ENCODE data around the gene PIP5K1B.

The PIP5K1B gene

DNA sequence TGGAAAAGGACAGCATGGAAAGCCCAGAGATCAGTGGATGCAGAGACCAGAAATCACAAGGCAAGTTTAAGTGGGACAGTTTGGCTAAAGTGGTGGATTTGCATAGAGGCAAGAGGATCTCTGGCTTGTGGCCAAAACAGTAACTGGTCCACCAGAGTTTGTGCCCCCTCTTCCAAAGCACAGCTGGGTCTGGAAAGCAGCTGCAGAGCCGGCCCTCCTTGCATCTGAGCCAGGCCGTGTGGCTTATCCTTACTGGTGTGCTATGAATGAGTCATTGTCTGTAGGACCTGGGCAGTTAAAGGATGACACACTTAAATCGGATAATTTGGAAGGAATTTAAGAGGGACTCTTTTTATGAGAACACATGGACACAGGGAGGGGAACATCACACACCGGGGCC lies 146.6 kb downstream of the PIP5K1B start:
- no peak for DNase-seq (ENCODE audit: low read depth, low spot score)
- H3K4me1 ChIP-seq (ENCODE audit: insufficient read depth, insufficient read length), result no peaks in the 10 kb centered on the region
- no peaks in the 10 kb centered on the region for H3K27me3 ChIP-seq (ENCODE audit: insufficient read depth, insufficient read length)
- H3K9ac ChIP-seq (ENCODE audit: insufficient read length, low read depth), result no peak overlapping the region
- no peak overlapping the region for H3K4me3 ChIP-seq (ENCODE audit: insufficient read length, low read depth)
- TF ChIP-seq ZNF274 (IDR thresholded peaks at IDR 0.05; ENCODE audit: low read depth, low read length), result no peak
- no peak for TF ChIP-seq SUZ12 (IDR thresholded peaks at IDR 0.05; ENCODE audit: extremely low read depth, insufficient read depth, insufficient read length)
- TF ChIP-seq YY1 (IDR thresholded peaks at IDR 0.05; ENCODE audit: insufficient read depth, insufficient read length), result no peak
- no peaks in the 10 kb centered on the region for H3K36me3 ChIP-seq (ENCODE audit: insufficient read depth, insufficient read length, low read length)
- no peaks in the 10 kb centered on the region for H3K9me3 ChIP-seq (ENCODE audit: insufficient read depth, low read length)

DNA sequence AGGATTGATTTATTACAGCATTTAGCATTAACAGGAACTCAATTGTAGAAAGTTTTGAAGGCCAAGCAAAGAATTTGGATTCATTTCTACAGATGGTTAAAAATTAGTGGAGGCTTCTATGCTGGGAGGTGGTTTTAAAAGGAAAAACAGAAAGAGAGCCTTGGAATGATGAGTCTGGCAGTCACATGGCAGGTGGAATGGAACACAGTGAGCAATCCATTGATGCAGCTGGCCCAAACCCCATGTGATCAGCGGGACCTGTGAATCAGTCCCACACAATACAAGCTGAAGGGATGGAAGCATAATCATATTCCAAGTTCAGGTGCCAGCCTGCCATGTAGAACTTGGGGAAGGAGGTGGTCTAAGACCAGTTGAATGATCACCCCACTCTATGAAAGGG lies 147.9 kb downstream of the PIP5K1B start:
- DNase-seq (ENCODE audit: low read depth, low spot score), result no peak
- no peaks in the 10 kb centered on the region for H3K9me3 ChIP-seq (ENCODE audit: insufficient read depth, low read length)
- TF ChIP-seq YY1 (IDR thresholded peaks at IDR 0.05; ENCODE audit: insufficient read depth, insufficient read length) (no peak), SUZ12 (IDR thresholded peaks at IDR 0.05; ENCODE audit: extremely low read depth, insufficient read depth, insufficient read length) (no peak), ZNF274 (IDR thresholded peaks at IDR 0.05; ENCODE audit: low read depth, low read length) (no peak)
- H3K4me3 ChIP-seq (ENCODE audit: insufficient read length, low read depth), result no peak overlapping the region
- H3K9ac ChIP-seq (ENCODE audit: insufficient read length, low read depth), result no peak overlapping the region
- H3K27me3 ChIP-seq (ENCODE audit: insufficient read depth, insufficient read length), result no peaks in the 10 kb centered on the region
- no peaks in the 10 kb centered on the region for H3K36me3 ChIP-seq (ENCODE audit: insufficient read depth, insufficient read length, low read length)
- no peaks in the 10 kb centered on the region for H3K4me1 ChIP-seq (ENCODE audit: insufficient read depth, insufficient read length)

DNA sequence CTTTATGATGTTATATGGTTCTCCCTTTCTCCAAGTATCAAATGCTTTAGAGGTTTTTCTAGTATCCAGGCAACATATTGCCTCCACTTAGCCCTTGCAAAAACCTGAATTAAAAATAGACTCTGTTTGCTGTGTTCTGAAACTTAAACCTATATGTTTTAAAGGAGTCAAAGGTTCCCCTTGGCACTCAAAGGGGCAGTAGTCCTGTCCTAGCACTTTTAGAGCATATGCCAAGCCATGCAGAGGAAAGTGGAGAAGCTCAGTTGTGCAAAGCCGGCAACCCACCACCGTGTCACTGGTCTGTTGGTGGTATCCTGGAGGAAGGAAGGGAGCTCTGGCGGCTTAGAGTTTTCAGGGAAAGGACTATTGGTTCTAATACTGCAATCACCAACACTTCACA lies 154.3 kb downstream of the PIP5K1B start:
- Histone ChIP-seq H3K36me3 (ENCODE audit: insufficient read depth, insufficient read length, low read length) (no peaks in the 10 kb centered on the region), H3K27me3 (ENCODE audit: insufficient read depth, insufficient read length) (no peaks in the 10 kb centered on the region), H3K9me3 (ENCODE audit: insufficient read depth, low read length) (no peaks in the 10 kb centered on the region), H3K9ac (ENCODE audit: insufficient read length, low read depth) (no peak overlapping the region), H3K4me3 (ENCODE audit: insufficient read length, low read depth) (no peak overlapping the region), H3K4me1 (ENCODE audit: insufficient read depth, insufficient read length) (no peaks in the 10 kb centered on the region)
- no peak for DNase-seq (ENCODE audit: low read depth, low spot score)
- no peak for TF ChIP-seq YY1 (IDR thresholded peaks at IDR 0.05; ENCODE audit: insufficient read depth, insufficient read length)
- TF ChIP-seq ZNF274 (IDR thresholded peaks at IDR 0.05; ENCODE audit: low read depth, low read length), result no peak
- TF ChIP-seq SUZ12 (IDR thresholded peaks at IDR 0.05; ENCODE audit: extremely low read depth, insufficient read depth, insufficient read length), result no peak

DNA sequence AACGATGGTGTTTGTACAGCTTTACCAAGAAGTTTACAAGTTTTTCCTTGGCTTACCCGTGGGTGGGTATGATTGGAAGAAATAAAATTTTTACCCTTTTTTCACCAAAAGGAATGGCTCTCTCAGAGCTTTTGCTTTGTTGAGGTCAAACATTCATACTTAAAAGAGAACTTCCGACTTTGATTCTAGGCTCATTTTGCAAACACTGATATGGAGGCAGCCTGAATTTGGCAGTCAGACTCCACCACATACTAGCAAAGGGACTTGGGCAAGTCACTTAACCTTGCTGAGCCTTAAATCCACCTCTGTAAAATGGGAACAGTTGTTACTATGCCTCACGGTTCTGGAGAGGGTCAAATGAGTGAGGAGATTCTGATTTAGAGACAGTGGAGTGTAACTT lies 155.4 kb downstream of the PIP5K1B start:
- Histone ChIP-seq H3K27me3 (ENCODE audit: insufficient read depth, insufficient read length) (no peaks in the 10 kb centered on the region), H3K4me3 (ENCODE audit: insufficient read length, low read depth) (no peak overlapping the region), H3K36me3 (ENCODE audit: insufficient read depth, insufficient read length, low read length) (no peaks in the 10 kb centered on the region), H3K9ac (ENCODE audit: insufficient read length, low read depth) (no peak overlapping the region), H3K9me3 (ENCODE audit: insufficient read depth, low read length) (no peaks in the 10 kb centered on the region), H3K4me1 (ENCODE audit: insufficient read depth, insufficient read length) (no peaks in the 10 kb centered on the region)
- TF ChIP-seq ZNF274 (IDR thresholded peaks at IDR 0.05; ENCODE audit: low read depth, low read length), result no peak
- TF ChIP-seq SUZ12 (IDR thresholded peaks at IDR 0.05; ENCODE audit: extremely low read depth, insufficient read depth, insufficient read length), result no peak
- TF ChIP-seq YY1 (IDR thresholded peaks at IDR 0.05; ENCODE audit: insufficient read depth, insufficient read length), result no peak
- DNase-seq (ENCODE audit: low read depth, low spot score), result no peak

DNA sequence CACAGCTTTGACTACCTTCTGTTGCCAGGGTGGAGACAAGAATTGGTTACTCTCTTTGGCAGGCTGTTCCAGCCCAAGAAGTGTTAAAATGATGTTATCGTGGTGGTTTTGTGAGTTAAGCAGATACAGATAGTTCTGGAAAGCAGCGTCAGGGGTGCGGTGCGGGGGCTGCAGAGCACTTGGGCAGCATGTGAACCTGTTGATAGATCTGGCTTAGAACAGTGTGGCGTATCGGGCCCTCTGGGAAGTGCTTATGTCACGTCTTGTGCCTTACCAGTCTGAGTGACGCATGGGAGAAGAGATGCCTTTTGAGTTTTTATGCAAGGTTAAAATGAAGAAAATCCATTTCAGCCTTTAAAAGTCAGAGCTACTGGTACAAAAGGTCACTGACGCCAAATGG lies 156.4 kb downstream of the PIP5K1B start:
- Histone ChIP-seq H3K9ac (ENCODE audit: insufficient read length, low read depth) (no peak overlapping the region), H3K9me3 (ENCODE audit: insufficient read depth, low read length) (no peaks in the 10 kb centered on the region), H3K36me3 (ENCODE audit: insufficient read depth, insufficient read length, low read length) (no peaks in the 10 kb centered on the region), H3K4me3 (ENCODE audit: insufficient read length, low read depth) (no peak overlapping the region), H3K27me3 (ENCODE audit: insufficient read depth, insufficient read length) (no peaks in the 10 kb centered on the region), H3K4me1 (ENCODE audit: insufficient read depth, insufficient read length) (no peaks in the 10 kb centered on the region)
- no peak for DNase-seq (ENCODE audit: low read depth, low spot score)
- TF ChIP-seq ZNF274 (IDR thresholded peaks at IDR 0.05; ENCODE audit: low read depth, low read length), result no peak
- no peak for TF ChIP-seq SUZ12 (IDR thresholded peaks at IDR 0.05; ENCODE audit: extremely low read depth, insufficient read depth, insufficient read length)
- TF ChIP-seq YY1 (IDR thresholded peaks at IDR 0.05; ENCODE audit: insufficient read depth, insufficient read length), result no peak

DNA sequence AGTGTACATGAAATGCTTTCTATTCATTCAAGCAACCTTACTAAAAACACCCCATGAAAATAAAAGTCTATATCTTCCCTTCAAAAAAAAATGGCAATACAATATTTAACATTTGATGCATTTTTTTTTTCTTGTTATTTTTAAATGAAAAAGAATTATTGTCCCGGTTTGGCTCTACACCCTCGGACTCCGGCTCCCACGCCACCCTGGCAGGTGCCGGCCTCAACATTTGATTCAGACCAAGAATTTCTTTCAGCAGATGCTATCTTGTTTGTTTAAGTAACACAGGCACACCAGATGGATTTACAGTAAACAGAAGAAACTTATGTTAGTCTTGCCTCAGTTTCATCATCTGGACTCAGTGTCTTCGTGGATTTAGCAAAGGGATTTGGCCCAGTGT lies 162.0 kb downstream of the PIP5K1B start:
- Histone ChIP-seq H3K4me3 (ENCODE audit: insufficient read length, low read depth) (no peak overlapping the region), H3K9ac (ENCODE audit: insufficient read length, low read depth) (no peak overlapping the region), H3K4me1 (ENCODE audit: insufficient read depth, insufficient read length) (peaks cover 6% of the 10 kb centered on the region), H3K27me3 (ENCODE audit: insufficient read depth, insufficient read length) (no peaks in the 10 kb centered on the region), H3K9me3 (ENCODE audit: insufficient read depth, low read length) (no peaks in the 10 kb centered on the region), H3K36me3 (ENCODE audit: insufficient read depth, insufficient read length, low read length) (no peaks in the 10 kb centered on the region)
- no peak for DNase-seq (ENCODE audit: low read depth, low spot score)
- TF ChIP-seq SUZ12 (IDR thresholded peaks at IDR 0.05; ENCODE audit: extremely low read depth, insufficient read depth, insufficient read length) (no peak), YY1 (IDR thresholded peaks at IDR 0.05; ENCODE audit: insufficient read depth, insufficient read length) (no peak), ZNF274 (IDR thresholded peaks at IDR 0.05; ENCODE audit: low read depth, low read length) (no peak)

DNA sequence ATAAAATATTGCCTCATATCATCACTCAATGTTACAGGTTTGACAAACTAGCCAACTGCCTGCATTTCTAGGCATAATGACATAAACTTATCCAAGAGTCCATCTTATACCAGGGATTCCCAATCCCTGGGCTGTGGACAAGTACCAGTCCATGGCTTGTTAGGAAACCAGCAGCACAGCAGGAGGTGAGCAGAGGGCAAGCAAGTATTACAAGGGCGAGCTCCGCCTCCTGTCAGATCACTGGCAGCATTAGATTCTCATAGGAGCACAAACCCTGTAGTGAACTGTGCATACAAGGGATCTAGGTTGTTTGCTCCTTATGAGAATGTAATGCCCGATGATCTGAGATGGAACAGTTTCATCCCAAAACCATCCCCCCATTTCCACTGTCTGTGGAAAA lies 164.0 kb downstream of the PIP5K1B start:
- Histone ChIP-seq H3K36me3 (ENCODE audit: insufficient read depth, insufficient read length, low read length) (no peaks in the 10 kb centered on the region), H3K4me3 (ENCODE audit: insufficient read length, low read depth) (no peak overlapping the region), H3K9ac (ENCODE audit: insufficient read length, low read depth) (no peak overlapping the region), H3K9me3 (ENCODE audit: insufficient read depth, low read length) (no peaks in the 10 kb centered on the region), H3K27me3 (ENCODE audit: insufficient read depth, insufficient read length) (no peaks in the 10 kb centered on the region), H3K4me1 (ENCODE audit: insufficient read depth, insufficient read length) (peaks cover 6% of the 10 kb centered on the region)
- no peak for DNase-seq (ENCODE audit: low read depth, low spot score)
- TF ChIP-seq ZNF274 (IDR thresholded peaks at IDR 0.05; ENCODE audit: low read depth, low read length), result no peak

DNA sequence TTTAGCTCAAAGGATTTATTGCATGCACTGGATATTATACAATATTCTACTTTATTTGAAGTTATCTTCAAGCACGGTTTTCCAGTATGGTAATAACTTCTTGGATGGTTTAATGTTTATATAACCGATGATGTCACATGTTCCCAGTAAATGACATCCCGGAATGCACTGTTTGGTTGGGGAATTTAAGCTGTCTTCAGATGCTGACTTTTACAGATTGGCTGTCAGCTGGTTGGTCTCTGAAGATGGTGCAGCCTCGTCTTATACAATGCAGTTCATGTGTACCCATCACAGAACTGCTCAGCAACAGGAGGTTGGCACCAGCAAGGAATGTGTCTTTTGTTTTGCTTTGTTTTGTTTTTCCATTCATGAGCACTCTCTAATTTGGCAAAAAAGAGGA lies 165.0 kb downstream of the PIP5K1B start:
- DNase-seq (ENCODE audit: low read depth, low spot score), result no peak
- Histone ChIP-seq H3K36me3 (ENCODE audit: insufficient read depth, insufficient read length, low read length) (no peaks in the 10 kb centered on the region), H3K4me1 (ENCODE audit: insufficient read depth, insufficient read length) (peaks cover 6% of the 10 kb centered on the region), H3K9ac (ENCODE audit: insufficient read length, low read depth) (no peak overlapping the region), H3K9me3 (ENCODE audit: insufficient read depth, low read length) (no peaks in the 10 kb centered on the region), H3K27me3 (ENCODE audit: insufficient read depth, insufficient read length) (no peaks in the 10 kb centered on the region), H3K4me3 (ENCODE audit: insufficient read length, low read depth) (no peak overlapping the region)
- TF ChIP-seq YY1 (IDR thresholded peaks at IDR 0.05; ENCODE audit: insufficient read depth, insufficient read length), result no peak
- TF ChIP-seq ZNF274 (IDR thresholded peaks at IDR 0.05; ENCODE audit: low read depth, low read length), result no peak

Measured in NT2/D1 (cell line).